Upper lobe of left lung (tissue), 4 donors: Measurements from ENCODE around the gene ZNF219.

Experiments used
- CTCF ChIP-seq, 6 experiments: fragments of 450-650 bp in 4 of 6; fragments of 200-600 bp in 2 of 6; sonication (generic) in 2 of 6; IDR thresholded peaks; one replicate each; pipeline ENCODE4 v1.5.1; 2016 to 2019; ENCODE audit warnings: antibody characterized with exemption in 6 of 6
- POLR2A ChIP-seq, 4 donors: fragments of 450-650 bp; IDR thresholded peaks; one replicate each; pipeline ENCODE4 v1.5.1; 2016 to 2017; ENCODE audit warnings: antibody characterized with exemption in 4 of 4, mild to moderate bottlenecking in 2 of 4

- TF ChIP-seq CTCF (IDR thresholded peaks at IDR 0.05) = no peak
- no peak for TF ChIP-seq POLR2A (IDR thresholded peaks at IDR 0.05)
These were observed 27.7 kb downstream of the ZNF219 start for GRCh38 chr14:21070610-21071224.
